ENCODE results near the gene APOC4.
"Not testable (repeated sequence)": the region's sequence is repeated elsewhere in the genome, so short reads cannot be mapped to it uniquely, and the experiment has no call there.

The APOC4 gene, protein sequence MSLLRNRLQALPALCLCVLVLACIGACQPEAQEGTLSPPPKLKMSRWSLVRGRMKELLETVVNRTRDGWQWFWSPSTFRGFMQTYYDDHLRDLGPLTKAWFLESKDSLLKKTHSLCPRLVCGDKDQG

DNA sequence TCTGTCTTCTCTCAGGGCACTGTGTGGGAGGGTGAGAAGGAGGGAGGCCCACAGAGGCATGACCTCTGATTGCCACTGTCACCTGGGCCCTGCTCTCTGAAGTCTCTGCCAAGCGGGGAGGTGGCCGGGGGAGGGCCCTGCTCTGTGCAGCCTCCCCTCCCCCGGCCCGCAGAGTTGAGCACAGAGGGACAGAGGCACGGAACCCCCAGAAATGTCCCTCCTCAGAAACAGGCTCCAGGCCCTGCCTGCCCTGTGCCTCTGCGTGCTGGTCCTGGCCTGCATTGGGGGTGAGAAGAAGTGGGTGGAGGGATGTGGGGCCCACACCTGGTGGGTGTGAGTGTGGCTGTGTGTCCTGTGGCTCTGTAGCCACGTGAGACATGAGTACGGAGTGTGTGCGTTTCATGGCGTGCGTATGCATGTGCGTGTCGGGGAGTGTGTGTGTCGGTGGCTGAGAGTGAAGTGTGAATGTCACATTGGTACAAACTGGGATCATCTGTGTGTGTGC lies at the start of gene APOC4:
APOC4 (plus strand) TSS at position 171 of the 505 bp plus-strand sequence; CDS start at position 212, 41 bp downstream.
- no peak for DNase-seq (ENCODE audit: low read depth in 2 of 2)

DNA sequence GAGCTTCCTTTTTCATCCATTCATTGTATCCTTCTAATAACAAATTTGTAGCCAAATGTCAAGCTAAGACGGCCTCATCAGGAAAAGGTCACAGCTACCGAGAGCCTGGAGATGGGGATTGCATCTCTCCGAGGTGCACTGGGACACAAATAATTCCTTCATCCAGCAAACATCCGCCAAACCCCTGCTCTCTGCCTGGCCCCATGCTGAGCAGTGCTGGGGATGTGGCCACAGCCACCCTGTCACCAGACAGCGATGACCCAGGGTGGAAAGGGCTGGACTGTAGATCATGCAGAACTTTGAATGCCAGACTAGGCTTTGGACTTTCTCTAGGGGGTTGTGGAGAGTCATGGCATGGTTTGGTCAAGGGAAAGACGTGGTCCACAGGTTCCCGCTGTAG lies 49.1 kb upstream of the APOC4 start:
- DNase-seq (ENCODE audit: low read depth in 2 of 2), result no peak

DNA sequence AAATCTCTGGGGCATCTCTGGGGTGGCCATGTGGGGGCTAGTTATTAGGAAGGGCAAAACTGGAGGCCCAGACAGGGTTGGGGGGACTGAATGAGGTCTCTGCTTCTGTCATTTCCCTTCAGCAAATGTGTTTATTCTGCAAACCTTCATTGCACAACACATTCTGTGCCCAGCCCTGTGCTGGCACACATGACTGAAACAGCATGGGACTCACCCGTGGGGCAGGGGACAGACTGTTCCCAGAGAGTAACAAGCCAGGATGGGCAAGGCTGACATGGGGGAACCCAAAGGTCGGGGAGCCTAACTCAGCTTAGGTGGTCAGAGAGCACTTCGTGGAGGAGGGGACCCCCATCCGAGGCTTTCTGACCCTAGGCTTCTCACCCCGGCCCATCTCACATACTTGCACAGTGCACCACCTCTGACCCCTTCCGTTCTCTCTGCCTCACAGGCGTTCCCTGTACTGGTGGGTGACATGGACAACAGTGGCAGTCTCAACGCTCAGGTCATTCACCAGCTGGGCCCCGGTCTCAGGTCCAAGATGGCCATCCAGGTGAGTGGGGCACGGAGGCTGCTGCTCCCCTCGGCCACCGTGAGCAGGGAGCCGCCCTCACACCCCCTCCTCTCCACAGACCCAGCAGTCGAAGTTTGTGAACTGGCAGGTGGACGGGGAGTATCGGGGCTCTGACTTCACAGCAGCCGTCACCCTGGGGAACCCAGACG lies 48.5 kb upstream of the APOC4 start:
- DNase-seq (ENCODE audit: low read depth in 2 of 2), result no peak

DNA sequence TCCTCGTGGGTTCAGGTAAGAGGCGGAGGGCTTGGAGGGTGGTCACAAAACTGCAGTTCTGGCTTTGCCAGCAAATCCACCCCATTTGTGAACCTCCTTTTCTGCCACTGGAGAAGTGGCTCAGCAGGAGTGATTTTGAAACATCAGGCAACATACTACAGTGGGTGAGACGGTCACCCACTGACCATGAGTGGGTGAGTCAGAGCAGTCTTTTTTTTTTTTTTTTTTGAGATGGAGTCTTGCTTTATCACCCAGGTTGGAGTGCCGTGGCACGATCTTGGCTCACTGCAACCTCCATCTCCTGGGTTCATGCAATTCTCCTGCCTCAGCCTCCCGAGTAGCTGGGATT lies 48.0 kb upstream of the APOC4 start:
- no peak for DNase-seq (ENCODE audit: low read depth in 2 of 2)

DNA sequence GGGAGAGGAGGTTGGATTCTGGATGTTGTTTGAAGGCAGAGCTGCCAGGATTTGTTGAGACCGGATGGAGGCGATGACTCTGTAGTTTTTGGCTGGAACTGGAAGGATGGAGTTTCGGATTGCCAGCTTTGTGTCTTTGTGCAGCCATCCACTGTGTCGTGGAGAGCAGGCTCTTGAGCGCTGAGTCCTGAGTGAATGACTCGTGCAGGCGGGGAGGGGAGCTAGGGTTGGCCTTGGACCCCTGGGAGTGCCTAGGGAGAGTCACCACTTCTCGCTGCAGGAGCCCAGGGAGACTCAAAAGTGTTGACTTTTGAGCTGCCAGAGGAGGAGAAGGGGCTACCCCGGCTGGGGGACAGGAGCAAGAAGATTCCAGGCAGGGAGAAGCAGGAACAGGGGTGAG lies 47.1 kb upstream of the APOC4 start:
- DNase-seq (ENCODE audit: low read depth in 2 of 2), result no peak

DNA sequence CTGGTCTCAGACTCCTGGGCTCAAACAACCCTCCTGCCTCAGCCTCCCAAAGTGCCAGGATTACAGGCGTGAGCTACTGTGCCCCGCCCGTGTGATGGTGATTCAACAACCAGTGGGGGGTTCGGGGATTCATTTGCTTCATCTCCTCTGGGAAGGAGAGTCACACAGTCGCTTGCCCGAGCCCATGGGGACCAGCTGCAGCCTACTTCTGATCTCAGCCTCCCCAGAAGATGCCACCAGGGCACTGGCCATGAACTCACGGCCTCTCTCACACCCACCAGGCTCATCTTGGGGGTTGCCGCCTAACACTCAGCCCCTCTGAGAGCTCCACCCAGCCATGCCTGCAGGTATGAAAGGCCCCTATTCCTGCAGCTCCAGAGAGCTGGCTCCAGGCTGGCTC lies 44.2 kb upstream of the APOC4 start:
- DNase-seq (ENCODE audit: low read depth in 2 of 2), result no peak

DNA sequence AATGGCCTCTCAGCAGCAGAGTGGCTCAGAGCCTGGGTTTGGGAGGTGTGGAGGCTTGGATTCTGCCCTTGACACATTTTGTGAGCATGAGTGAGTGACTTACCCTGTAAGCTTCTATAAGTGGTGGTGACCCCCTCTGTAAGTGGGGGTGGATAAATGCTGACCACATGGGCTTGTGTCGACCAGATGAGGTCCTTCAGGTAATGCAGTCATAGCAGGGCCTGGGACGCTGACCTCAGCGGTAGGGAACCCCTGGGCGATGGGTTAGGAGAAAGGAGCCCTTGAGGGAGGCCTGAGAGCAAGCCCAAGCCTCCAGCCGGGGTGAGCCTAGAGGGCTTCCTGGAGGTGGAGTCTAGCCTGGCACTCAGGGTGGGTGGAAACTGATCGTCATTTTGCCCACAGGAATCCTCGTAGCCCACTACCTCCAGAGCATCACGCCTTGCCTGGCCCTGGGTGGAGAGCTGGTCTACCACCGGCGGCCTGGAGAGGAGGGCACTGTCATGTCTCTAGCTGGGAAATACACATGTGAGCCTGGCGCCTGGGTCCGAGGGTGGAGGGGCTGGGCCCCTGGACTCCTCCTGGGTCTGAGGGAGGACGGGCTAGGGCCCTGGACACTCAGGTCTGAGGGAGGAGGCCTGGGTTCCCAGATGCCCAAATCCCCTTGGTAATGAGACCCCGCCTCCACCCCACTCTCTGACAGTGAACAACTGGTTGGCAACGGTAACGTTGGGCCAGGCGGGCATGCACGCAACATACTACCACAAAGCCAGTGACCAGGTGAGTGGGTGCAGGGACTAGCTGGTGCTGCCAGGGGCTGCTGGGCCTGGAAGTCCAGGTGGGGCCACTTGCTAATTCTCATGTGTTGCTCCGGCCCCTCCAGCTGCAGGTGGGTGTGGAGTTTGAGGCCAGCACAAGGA lies 41.5 kb upstream of the APOC4 start:
- no peak for DNase-seq (ENCODE audit: low read depth in 2 of 2)

DNA sequence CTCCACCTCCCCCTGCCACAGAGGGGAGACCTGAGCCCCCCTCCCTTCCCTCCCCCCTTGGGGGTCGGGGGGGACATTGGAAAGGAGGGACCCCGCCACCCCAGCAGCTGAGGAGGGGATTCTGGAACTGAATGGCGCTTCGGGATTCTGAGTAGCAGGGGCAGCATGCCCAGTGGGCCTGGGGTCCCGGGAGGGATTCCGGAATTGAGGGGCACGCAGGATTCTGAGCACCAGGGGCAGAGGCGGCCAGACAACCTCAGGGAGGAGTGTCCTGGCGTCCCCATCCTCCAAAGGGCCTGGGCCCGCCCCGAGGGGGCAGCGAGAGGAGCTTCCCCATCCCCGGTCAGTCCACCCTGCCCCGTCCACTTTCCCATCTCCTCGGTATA lies 38.8 kb upstream of the APOC4 start:
- DNase-seq (ENCODE audit: low read depth in 2 of 2), result no peak

DNA sequence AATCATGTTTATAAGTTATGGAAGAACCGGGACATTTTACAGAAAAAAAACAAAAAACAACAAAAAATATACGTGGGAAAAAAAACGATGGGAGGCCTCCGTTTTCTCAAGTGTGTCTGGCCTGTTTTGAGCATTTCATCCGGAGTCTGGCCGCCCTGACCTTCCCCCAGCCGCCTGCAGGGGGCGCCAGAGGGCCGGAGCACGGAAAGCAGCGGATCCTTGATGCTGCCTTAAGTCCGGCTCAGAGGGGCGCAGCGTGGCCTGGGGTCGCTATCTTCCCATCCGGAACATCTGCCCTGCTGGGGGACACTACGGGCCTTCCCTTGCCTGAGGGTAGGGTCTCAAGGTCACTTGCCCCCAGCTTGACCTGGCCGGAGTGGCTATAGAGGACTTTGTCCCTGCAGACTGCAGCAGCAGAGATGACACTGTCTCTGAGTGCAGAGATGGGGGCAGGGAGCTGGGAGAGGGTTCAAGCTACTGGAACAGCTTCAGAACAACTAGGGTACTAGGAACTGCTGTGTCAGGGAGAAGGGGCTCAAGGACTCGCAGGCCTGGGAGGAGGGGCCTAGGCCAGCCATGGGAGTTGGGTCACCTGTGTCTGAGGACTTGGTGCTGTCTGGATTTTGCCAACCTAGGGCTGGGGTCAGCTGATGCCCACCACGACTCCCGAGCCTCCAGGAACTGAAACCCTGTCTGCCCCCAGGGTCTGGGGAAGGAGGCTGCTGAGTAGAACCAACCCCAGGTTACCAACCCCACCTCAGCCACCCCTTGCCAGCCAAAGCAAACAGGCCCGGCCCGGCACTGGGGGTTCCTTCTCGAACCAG lies 38.2 kb upstream of the APOC4 start:
- peak; percentile 71 to 72 for DNase-seq (ENCODE audit: low read depth in 2 of 2)

DNA sequence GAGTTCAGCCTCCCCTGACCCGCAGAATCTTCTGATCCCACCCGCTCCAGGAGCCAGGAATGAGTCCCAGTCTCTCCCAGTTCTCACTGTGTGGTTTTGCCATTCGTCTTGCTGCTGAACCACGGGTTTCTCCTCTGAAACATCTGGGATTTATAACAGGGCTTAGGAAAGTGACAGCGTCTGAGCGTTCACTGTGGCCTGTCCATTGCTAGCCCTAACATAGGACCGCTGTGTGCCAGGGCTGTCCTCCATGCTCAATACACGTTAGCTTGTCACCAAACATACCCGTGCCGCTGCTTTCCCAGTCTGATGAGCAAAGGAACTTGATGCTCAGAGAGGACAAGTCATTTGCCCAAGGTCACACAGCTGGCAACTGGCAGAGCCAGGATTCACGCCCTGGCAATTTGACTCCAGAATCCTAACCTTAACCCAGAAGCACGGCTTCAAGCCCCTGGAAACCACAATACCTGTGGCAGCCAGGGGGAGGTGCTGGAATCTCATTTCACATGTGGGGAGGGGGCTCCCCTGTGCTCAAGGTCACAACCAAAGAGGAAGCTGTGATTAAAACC lies 37.5 kb upstream of the APOC4 start:
- no peak for DNase-seq (ENCODE audit: low read depth in 2 of 2)

DNA sequence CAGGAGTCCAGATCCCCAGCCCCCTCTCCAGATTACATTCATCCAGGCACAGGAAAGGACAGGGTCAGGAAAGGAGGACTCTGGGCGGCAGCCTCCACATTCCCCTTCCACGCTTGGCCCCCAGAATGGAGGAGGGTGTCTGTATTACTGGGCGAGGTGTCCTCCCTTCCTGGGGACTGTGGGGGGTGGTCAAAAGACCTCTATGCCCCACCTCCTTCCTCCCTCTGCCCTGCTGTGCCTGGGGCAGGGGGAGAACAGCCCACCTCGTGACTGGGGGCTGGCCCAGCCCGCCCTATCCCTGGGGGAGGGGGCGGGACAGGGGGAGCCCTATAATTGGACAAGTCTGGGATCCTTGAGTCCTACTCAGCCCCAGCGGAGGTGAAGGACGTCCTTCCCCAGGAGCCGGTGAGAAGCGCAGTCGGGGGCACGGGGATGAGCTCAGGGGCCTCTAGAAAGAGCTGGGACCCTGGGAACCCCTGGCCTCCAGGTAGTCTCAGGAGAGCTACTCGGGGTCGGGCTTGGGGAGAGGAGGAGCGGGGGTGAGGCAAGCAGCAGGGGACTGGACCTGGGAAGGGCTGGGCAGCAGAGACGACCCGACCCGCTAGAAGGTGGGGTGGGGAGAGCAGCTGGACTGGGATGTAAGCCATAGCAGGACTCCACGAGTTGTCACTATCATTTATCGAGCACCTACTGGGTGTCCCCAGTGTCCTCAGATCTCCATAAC lies 36.4 kb upstream of the APOC4 start, which contains the start of gene APOE:
APOE (plus strand) TSS at position 360 of the 724 bp plus-strand sequence. CDS start 829 bp downstream, outside the sequence.
- no peak for DNase-seq (ENCODE audit: low read depth in 2 of 2)

DNA sequence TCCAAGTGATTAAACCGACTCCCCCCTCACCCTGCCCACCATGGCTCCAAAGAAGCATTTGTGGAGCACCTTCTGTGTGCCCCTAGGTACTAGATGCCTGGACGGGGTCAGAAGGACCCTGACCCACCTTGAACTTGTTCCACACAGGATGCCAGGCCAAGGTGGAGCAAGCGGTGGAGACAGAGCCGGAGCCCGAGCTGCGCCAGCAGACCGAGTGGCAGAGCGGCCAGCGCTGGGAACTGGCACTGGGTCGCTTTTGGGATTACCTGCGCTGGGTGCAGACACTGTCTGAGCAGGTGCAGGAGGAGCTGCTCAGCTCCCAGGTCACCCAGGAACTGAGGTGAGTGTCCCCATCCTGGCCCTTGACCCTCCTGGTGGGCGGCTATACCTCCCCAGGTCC lies 34.4 kb upstream of the APOC4 start:
- DNase-seq (ENCODE audit: low read depth in 2 of 2), result no peak

DNA sequence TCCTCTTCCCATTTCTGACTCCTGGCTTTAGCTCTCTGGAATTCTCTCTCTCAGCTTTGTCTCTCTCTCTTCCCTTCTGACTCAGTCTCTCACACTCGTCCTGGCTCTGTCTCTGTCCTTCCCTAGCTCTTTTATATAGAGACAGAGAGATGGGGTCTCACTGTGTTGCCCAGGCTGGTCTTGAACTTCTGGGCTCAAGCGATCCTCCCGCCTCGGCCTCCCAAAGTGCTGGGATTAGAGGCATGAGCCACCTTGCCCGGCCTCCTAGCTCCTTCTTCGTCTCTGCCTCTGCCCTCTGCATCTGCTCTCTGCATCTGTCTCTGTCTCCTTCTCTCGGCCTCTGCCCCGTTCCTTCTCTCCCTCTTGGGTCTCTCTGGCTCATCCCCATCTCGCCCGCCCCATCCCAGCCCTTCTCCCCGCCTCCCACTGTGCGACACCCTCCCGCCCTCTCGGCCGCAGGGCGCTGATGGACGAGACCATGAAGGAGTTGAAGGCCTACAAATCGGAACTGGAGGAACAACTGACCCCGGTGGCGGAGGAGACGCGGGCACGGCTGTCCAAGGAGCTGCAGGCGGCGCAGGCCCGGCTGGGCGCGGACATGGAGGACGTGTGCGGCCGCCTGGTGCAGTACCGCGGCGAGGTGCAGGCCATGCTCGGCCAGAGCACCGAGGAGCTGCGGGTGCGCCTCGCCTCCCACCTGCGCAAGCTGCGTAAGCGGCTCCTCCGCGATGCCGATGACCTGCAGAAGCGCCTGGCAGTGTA lies 33.8 kb upstream of the APOC4 start:
- DNase-seq (ENCODE audit: low read depth in 2 of 2), result no peak

DNA sequence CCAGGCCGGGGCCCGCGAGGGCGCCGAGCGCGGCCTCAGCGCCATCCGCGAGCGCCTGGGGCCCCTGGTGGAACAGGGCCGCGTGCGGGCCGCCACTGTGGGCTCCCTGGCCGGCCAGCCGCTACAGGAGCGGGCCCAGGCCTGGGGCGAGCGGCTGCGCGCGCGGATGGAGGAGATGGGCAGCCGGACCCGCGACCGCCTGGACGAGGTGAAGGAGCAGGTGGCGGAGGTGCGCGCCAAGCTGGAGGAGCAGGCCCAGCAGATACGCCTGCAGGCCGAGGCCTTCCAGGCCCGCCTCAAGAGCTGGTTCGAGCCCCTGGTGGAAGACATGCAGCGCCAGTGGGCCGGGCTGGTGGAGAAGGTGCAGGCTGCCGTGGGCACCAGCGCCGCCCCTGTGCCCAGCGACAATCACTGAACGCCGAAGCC lies 33.2 kb upstream of the APOC4 start:
- DNase-seq (ENCODE audit: low read depth in 2 of 2), result no peak

DNA sequence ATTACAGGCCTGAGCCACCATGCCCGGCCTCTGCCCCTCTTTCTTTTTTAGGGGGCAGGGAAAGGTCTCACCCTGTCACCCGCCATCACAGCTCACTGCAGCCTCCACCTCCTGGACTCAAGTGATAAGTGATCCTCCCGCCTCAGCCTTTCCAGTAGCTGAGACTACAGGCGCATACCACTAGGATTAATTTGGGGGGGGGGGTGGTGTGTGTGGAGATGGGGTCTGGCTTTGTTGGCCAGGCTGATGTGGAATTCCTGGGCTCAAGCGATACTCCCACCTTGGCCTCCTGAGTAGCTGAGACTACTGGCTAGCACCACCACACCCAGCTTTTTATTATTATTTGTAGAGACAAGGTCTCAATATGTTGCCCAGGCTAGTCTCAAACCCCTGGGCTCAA lies 32.3 kb upstream of the APOC4 start:
- DNase-seq (ENCODE audit: low read depth in 2 of 2), result no peak

DNA sequence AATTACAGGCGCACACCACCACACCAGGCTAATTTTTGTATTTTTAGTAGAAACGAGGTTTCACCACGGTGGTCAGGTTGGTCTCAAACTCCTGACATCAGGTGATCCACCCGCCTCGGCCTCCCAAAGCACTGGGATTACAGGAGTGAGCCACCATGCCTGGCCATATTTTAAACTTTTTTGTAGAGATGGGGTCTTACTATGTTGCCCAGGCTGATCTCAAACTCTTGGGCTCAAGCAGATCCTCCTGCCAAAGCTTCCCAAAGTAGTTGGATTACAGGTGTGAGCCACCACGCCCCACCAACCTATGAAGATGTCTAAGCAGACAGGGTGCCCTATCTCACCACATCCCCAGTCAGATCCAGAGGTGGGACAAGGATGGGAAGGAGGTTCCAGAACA lies 30.1 kb upstream of the APOC4 start:
- not testable (repeated sequence) for DNase-seq (ENCODE audit: low read depth in 2 of 2)

DNA sequence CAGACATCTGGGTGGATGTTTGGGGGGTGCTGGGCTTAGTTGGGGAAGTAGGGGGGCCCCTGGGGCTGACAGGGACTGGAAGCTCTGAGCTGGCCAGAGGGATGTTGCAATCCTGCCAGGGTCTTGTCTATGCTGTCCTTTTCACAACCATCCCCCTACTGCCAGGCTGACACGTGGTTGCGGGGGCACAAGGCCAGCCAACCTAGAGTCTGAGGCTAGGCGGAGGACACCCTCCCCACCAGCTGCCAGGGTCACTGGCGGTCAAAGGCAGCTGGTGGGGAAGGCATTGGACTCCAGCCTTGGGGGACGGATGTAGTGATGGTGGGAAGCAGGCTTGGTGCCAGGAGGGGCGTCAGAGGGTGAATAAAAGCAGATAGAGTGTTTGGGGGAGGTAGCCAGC lies 29.2 kb upstream of the APOC4 start:
- no peak for DNase-seq (ENCODE audit: low read depth in 2 of 2)

DNA sequence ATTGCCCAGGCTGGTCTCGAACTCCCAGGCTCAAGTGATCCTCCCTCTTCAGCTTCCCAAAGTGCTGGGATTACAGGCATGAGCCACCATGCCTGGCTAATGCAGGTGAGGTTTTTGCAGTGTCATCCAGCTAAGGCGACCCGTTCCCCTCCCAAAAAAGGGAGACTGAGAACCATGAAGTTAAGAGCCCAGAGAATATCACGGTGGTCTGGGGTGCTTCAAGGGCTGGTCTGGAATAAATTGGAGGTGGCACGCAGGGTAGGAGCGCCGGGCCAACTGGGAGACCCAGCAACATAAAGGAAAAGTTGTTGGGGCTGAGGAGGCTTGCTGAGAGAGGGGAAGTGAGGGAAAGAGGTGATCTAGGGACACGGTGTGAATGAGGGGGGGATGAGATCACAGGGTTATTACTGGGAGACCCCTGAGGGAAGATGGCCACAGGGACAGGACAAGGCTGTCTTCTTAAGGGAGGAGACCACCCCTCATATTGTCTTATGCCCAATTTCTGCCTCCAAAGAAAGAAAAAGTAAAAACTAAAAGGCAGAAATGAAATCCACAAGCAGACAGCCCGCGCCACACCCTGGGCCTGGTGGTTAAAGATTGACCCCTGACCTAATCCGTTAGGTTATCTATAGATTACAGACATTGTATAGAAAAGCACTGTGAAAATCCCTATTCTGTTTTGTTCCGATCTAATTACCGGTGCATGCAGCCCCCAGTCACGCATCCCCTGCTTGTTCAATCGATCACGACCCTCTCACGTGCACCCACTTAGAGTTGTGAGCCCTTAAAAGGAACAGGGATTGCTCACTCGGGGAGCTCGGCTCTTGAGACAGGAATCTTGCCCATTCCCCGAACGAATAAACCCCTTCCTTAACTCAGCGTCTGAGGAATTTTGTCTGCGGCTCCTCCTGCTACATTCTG lies 28.3 kb upstream of the APOC4 start:
- DNase-seq (ENCODE audit: low read depth in 2 of 2), result not testable (repeated sequence)
